ENCODE measurements around the gene COX6A1. TPM values are rescaled to one million over a fixed set of nuclear protein-coding genes. Genes with fewer than 3 reads are reported as not detected.

COX6A1 gene
- total and polyA plus RNA-seq, 2 donors (not counting 3 experiments of a cell fraction or from before 2014, with no cell fraction given), result 299 to 1,327 TPM

DNA sequence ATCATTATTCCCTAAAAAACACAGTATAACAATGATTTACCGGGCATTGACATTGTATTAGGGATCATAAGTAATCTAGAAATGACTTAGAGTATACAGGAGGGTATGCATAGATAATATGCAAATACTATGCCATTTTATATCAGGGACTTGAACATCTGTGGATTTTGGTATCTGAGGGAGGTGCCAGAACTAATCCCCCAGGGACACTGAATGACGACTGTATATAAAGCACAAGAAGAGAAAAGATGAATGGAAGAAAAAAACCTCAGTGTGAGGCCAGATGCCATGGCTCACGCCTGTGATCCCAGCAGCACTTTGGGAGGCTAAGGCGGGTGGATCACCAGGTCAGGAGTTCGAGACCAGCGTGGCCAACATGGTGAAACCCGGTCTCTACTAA, 25.5 kb upstream of the COX6A1 start:
- Histone ChIP-seq H3K79me2 (ENCODE audit: control insufficient read depth, insufficient read depth, low read length) (no peaks in the 10 kb centered on the region), H3K9ac (replicated peaks; ENCODE audit: extremely low read depth, insufficient read depth, low read length) (no peak overlapping the region), H2AFZ (ENCODE audit: low read depth, low read length) (no peak overlapping the region), H3K36me3 (ENCODE audit: control insufficient read depth in 2 of 2, extremely low read depth in 1 of 2, insufficient read depth in 2 of 2, low read length in 2 of 2) (no peaks in the 10 kb centered on the region), H3K4me2 (ENCODE audit: insufficient read depth, low read length) (no peak overlapping the region), H3K4me3 (replicated peaks in 1 of 3; ENCODE audit: insufficient read depth in 1 of 3, low read depth in 1 of 3, low read length in 3 of 3) (no peak overlapping the region), H3K27ac (ENCODE audit: insufficient read depth, low read depth, low read length) (no peak overlapping the region), H4K20me1 (replicated peaks; ENCODE audit: control insufficient read depth, extremely low read depth, insufficient read depth, low read length) (no peaks in the 10 kb centered on the region), H3K9me1 (replicated peaks; ENCODE audit: control insufficient read depth, extremely low read depth, insufficient read depth, low read length) (no peaks in the 10 kb centered on the region), H3K4me1 (ENCODE audit: control insufficient read depth, extremely low read depth, insufficient read depth, low read length) (no peaks in the 10 kb centered on the region), H3K27me3 (ENCODE audit: control insufficient read depth in 2 of 2, insufficient read depth in 2 of 2, low read length in 2 of 2) (no peaks in the 10 kb centered on the region), H3K9me3 (replicated peaks; ENCODE audit: control insufficient read depth, insufficient read depth, low read length) (no peaks in the 10 kb centered on the region)
- DNase-seq (ENCODE audit: low read depth, low spot score), result no peak
- TF ChIP-seq POLR2AphosphoS5 (IDR thresholded peaks at IDR 0.05; ENCODE audit: insufficient read depth, low read depth, low read length) (no peak), FOS (IDR thresholded peaks at IDR 0.05; ENCODE audit: borderline replicate concordance, insufficient read depth, low read length) (no peak), EZH2 (IDR thresholded peaks at IDR 0.05; ENCODE audit: borderline replicate concordance, low read depth, low read length, severe bottlenecking) (no peak), GATA2 (IDR thresholded peaks at IDR 0.05; ENCODE audit: insufficient read depth, insufficient read length, low read depth, low read length) (no peak), JUN (IDR thresholded peaks at IDR 0.05; ENCODE audit: borderline replicate concordance, insufficient read depth, insufficient read length, low read depth) (no peak), MYC (IDR thresholded peaks at IDR 0.05; ENCODE audit: low read depth, low read length) (no peak), POLR2A (IDR thresholded peaks at IDR 0.05; ENCODE audit: low read depth, low read length) (no peak)
- TF ChIP-seq, protein P1, sequence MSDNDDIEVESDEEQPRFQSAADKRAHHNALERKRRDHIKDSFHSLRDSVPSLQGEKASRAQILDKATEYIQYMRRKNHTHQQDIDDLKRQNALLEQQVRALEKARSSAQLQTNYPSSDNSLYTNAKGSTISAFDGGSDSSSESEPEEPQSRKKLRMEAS (IDR thresholded peaks at IDR 0.05; ENCODE audit: insufficient read depth, insufficient read length), result no peak
- TF ChIP-seq, protein P2, sequence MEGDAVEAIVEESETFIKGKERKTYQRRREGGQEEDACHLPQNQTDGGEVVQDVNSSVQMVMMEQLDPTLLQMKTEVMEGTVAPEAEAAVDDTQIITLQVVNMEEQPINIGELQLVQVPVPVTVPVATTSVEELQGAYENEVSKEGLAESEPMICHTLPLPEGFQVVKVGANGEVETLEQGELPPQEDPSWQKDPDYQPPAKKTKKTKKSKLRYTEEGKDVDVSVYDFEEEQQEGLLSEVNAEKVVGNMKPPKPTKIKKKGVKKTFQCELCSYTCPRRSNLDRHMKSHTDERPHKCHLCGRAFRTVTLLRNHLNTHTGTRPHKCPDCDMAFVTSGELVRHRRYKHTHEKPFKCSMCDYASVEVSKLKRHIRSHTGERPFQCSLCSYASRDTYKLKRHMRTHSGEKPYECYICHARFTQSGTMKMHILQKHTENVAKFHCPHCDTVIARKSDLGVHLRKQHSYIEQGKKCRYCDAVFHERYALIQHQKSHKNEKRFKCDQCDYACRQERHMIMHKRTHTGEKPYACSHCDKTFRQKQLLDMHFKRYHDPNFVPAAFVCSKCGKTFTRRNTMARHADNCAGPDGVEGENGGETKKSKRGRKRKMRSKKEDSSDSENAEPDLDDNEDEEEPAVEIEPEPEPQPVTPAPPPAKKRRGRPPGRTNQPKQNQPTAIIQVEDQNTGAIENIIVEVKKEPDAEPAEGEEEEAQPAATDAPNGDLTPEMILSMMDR (IDR thresholded peaks at IDR 0.05; ENCODE audit: extremely low read depth in 1 of 2, insufficient read depth in 1 of 2, low read depth in 1 of 2, low read length in 2 of 2), result no peak
- FAIRE-seq, result no peak
- CTCF ChIA-PET, result no interaction called here
- dilution Hi-C loops (cut with MboI; ENCODE audit: extremely low pct_ligation_motif_present, low sequenced_read_pairs) (no loop called here), intact Hi-C loops (cut with micrococcal nuclease) (no loop called here)
- no TSS peak for BruUV-seq (replicated peaks)
- POLR2A ChIA-PET, result no interaction called here
